HG03196 (cell line): ENCODE measurements around the gene NAT16.
A peak's percentile ranks its signal among the peaks of the same experiment; 100 is the strongest.
"Not testable (repeated sequence)": the region's sequence is repeated elsewhere in the genome, so short reads cannot be mapped to it uniquely, and the experiment has no call there.

ENCODE experiments used
- ATAC-seq: cut with Tn5 transposase; IDR thresholded peaks from one replicate; pipeline ENCODE4 v1.9.1; 2021; ENCODE audit not compliant: unreplicated experiment

The NAT16 gene

DNA sequence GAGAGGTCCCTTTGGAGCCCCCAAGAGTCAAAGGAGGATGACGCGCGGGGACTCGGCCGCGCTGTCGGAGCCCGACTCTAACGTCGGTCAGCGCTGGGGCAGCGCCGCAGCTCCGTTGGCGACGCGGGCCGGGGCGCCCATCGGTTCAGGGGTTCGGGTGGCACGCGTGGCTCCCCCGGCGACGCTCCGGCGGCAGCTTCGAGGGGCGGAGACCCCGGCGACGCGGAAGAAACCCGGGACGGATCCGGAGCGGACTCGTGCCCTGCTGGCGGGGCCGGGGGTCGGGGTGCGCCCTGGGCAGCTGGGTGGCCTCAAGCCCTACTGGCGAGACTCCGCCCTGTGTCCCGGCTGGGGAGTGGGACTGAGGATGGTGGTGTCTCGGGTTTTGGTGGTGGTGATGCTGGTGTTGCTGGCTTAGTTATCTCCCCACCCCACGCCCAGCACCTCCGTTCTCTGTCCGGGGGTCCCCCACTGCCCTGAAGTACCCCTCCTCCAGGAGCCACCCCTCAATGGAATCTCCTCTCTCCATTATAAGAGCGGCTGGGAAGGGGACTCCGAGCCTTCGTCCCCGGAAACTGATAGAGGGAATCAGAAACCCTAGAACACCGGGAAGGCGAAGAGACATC lies at the start of gene NAT16:
Gene NAT16 (minus strand): TSS at position 164 of the 626 bp plus-strand sequence. CDS start 5,486 bp downstream, outside the sequence.
- no peak for ATAC-seq

DNA sequence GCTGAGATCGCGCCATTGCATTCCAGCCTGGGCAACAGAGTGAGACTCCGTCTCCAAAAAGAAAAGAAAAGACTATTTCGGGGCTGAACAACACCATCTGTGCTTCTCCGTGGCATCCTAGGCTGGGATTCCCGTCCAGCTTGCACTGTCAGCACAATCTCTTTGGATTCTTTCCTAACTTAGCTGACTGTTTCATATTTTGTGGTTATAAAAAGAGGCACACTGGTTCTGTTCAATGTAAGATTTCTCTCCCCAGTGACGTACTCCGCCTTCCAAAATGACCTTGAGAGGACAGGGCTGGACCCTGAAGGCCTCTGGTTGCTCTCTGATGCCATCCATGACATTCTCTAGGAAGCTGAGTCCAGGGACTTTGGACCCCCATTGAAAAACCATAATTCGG lies 46.6 kb upstream of the NAT16 start:
- no peak for ATAC-seq

DNA sequence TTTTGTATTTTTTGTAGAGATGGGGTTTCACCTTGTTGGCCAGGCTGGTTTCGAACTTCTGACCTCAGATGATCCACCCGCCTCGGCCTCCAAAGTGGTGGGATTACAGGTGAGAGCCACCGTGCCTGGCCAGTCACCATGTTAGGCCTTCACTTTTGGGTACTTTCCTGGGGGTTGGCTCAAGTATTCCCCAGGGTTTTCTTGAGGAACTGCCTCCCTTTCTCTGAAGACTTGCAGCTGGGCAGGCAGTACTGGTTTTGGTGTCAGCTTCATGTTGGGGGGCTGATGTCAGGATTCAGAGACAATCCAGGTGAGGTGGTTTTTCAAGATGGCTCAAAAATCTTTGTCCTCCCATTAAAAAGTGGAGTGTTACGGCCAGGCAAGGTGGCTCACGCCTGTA lies 45.6 kb upstream of the NAT16 start:
- ATAC-seq = no peak

- ATAC-seq = no peak
Observed at GRCh38 chr7:101223528-101223927, 43.4 kb upstream of the NAT16 start.

DNA sequence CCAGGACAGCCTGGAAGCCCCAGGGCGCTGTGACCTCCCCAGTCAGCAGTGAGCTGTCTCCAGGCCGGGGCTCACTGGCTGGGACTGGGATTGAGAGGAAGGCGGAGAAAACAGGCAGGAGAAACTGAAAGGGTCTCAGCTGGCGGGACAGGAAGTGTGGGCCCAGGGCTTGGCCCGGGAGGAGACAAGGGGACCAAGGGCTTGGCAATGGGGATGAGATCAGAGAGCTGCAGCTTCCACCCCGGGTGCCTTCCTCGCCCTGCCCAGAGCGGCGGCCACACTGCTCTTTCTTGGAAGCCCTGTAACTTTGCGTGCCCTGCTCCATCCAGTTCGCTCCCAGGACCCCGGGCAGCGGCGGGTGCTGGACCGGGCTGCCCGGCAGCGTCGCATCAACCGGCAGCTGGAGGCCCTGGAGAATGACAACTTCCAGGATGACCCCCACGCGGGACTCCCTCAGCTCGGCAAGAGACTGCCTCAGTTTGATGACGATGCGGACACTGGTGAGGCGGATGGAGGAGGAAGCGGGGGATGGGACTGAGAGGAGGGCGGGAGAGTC lies 42.3 kb upstream of the NAT16 start:
- no peak for ATAC-seq

GRCh38 chr7:101220295-101220694 lies 40.2 kb upstream of the NAT16 start:
- ATAC-seq = no peak

DNA sequence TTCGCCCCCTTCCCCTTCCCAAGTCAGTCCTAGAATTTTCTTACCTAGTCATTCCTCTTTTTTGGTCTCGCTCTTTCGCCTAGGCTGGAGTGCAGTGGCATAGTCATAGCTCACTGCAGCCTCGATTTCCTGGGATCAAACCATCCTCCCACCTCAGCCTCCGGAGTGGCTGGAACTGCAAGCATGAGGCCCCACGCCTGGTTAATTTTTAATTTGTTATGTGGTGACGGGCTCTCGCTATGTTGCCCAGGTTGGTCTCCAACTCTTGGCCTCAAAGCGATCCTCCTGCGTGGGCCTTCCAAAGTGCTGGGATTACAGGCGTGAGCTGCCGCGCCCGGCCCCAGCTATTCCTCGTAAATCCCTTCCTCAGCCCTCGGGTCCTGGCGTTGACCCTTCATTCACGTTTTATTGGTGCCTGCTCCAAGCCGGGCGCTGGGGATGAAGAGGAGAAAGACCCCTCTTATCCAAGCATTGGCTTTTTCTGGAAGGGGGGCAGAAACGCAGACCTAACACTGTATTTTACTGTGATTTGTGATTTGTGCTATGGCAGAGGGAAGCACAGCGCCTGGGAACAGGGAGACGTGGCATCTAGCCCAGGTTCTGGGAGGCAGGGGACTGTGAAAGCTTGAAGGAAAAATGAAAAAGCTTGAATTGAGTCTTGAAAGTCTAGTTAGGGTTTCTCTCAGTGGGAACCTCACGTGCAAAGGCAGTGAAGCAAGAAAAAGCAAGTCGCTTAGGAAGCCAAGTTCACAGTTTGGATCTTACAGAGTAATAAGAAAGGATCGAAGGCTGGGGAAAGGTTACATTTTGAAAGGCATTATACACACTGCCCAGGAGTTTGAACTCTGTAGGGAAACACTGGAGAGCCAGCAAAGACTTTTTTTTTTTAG lies 38.4 kb upstream of the NAT16 start:
- ATAC-seq = no peak

DNA sequence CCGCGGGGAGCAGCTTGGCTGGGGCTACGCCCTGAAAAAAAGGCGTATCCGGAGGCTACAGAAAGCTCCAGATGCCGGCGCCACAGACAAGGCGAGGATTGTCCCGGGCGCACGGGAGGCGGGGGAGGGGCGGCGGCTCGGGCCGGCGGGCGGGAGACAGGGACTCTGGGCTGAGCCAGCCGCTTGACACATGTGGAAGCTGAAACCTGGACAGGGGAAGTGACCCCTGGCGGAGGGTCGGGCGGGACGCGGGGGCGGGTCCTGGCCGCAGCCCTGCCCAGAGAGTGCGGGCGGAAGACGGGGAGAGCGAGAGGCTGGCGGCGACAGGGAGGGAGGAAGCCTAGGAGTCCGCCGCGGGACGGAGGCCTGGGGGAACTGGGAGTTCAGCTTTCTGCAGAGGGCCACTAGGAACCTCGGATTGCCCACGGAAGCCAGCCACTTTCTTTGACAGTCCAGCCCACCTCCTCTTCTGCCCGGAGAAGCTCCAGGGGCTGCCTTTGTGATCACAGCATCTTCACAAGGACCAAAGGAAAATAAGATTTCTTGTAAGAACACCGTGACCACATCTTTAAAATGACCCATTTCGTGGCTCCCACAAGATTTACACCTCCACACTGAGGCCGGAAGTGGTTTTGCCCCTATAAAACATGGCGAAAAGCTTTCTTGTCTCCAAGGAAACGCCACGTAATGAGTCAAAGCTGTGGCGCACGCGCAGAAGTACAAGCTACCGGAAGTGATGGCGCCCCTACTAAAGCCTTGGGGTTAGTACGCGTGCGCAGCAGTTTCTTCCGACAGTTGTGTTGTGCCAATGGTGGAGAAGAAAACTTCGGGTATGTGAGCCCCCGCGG lies 37.5 kb upstream of the NAT16 start, which contains the start of the genes PLOD3 and ZNHIT1:
Gene PLOD3 (minus strand): TSS at position 194 of the 848 bp plus-strand sequence. CDS start 307 bp downstream, outside the sequence.
Gene ZNHIT1 (plus strand): TSS at position 778 of the 848 bp plus-strand sequence. CDS start 31 bp downstream, at position 809.
- ATAC-seq = peak; percentile 66

DNA sequence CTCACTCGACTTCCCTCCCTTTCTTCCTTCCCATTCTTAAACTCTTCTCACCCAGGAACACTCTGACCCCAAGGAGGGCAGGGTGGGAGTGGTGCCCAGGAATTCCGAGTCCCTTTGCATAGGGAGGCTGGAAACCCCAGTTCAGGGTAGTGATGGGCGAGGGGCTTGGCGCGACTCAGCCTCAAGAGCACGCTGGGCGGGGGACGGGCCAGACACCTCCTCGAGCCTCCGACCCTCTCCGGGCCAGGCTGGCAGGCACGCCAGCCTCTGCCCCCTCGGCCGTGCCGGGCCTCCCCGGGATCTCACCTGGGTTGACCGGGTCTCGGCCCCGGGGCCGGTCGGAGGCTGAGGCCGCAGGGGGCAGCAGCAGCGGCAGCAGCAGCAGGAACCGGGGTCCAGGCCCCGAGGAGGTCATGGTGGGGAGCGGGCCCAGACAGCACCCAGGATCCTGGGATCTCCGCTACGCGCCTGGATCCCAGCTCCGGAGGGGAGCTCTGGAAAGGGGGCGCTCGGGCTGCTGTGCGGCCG lies 36.8 kb upstream of the NAT16 start:
- peak; percentile 15 for ATAC-seq

GRCh38 chr7:101216001-101216859 lies 36.1 kb upstream of the NAT16 start:
- ATAC-seq = no peak

GRCh38 chr7:101212014-101212413 lies 31.9 kb upstream of the NAT16 start:
- no peak for ATAC-seq

DNA sequence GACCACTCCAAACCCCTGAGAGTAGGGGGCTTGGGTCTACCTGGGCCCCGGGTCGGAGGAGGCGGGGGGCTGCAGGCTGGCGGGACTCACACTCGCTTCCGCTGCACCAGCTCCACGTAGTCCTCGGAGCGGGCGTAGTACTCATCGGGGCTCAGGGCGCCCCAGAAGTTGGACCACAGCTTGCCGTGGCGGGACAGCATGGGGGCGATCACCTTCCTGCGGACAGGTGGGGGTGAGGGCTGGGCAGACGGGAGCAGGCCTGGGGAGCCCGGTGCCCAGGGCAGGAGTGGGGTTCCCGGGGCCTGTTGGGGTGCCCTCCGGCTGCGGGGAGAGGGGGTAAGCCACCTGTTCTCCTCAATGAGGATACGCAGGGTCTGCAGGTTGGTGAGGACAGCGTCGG lies 31.4 kb upstream of the NAT16 start:
- no peak for ATAC-seq

DNA sequence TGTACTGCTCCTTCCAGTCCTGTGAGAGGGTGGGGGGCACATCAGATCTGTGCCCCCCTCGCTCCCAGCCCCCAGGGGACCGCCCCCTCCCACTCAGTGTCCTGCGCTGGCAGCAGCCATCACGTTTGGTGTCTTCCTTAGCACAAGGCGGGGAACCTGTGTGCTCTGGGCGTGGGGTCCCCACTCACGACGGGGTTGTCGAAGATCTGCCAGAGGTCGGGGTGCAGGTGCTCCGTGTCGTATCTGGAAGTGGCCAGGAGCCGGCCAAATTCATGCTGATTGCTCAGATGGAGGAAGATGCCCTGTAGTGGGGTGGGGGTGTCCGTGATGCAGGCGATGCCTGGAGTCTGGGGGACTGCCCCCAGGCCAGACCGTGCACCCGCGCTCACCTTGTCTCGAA lies 30.1 kb upstream of the NAT16 start:
- ATAC-seq = no peak

DNA sequence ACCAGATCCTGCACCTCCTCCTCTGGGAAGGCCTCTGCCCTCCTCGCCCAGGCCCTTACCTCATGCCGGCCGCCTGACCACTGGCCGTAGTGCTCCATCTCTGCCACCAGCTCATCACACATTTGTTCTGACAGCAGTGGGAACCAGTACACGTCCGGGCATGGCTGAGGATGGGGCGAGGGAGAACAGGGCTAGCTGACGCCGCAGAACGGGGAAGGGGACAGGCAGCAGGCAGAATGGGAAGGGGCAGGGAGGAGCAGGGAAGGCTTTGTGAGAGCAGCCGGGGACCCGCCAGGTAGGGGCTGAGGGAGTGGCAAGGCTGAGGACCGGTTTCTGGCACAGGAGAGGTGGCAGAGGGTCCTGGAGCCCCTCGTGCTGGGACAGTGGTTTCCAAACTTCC lies 28.7 kb upstream of the NAT16 start:
- no peak for ATAC-seq

DNA sequence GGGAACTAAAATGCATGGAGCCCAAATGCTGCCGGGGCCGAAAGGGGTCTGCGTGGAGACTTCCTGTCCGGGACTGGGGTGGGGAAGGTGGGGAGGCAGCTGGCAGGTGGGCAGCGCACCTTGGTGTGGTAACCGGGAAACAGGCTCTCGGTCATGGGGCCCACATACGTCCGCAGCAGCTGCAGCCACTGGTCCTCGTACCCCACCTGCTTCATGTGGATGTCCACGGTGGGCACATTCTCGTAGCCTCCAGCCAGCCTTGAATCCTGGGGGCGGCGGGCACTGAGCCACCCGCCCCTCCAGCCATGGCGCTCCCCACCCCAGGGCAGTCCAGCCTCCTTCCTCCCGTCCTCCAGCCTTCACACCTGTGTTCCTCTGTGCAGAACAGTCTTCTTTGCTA lies 27.4 kb upstream of the NAT16 start:
- ATAC-seq = no peak

GRCh38 chr7:101206665-101207042 lies 26.6 kb upstream of the NAT16 start:
- no peak for ATAC-seq

DNA sequence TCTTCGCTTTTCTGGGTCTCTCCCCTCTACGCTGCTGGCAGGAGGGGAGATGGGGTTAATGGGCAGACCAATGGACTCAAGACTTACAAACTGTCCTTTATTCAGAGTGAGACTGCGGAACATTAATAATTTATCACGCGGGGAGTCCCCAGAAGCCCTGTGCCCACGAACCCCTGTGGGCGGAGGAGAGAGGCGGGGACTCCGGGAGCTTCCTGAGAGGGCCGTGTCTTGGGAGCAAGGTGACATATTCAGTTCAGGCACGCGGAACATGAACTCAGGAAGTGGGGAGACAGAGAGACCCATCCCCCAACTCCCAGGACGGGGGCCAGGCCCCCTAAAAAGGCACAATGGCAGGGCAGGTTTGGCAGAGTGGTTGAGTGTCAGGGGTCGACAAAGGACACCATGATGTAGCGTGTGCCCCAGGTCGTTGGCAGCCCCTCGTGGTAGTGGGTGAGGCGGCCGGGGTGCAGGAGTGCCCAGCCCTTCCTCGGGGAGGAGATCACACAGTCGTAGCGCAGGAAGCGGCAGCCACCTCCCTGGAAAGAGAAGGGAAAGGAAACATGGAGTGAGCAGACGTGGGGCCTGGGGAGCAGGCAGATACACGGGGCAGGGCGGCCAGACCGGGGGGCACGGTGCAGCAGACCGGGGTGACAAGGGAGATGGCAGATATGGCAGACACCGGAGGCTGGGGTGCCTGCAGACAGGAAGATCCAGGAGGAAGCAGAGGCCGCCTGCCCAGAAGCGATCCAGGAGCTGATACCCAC lies 26.0 kb upstream of the NAT16 start:
- no peak for ATAC-seq

GRCh38 chr7:101203740-101204738 lies 23.9 kb upstream of the NAT16 start:
- ATAC-seq = not testable (repeated sequence)
